ENCODE results near the gene EML4. TPM values are rescaled to one million over a fixed set of nuclear protein-coding genes. Genes with fewer than 3 reads are reported as not detected.

EML4 gene
- total and polyA plus RNA-seq, 4 donors = 9.6 to 51.9 (median 30.8) TPM

DNA sequence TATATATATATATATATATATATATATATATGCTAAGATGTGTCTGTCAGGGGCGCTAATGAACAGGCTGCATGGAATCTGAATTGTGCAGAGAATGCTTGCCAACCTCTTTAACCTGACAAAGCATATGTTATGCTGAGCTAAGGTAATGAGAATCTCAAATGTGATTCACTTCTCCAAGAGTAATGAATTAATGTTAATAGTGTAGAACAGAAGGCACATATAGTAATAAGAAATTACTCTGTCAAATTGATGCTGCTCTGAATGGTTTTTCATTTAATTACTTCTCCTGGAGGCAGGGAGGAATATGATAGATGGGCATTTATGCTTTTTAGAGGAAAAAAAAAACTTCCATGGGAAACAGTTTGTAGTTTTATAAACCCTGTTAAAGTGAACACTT, 156.5 kb downstream of the EML4 start:
- Histone ChIP-seq H3K27ac (ENCODE audit: low read depth in 1 of 2, low read length in 2 of 2) (no peak overlapping the region), H3K36me3 (ENCODE audit: control insufficient read depth in 1 of 2, insufficient read depth in 2 of 2, low read length in 1 of 2) (no peaks in the 10 kb centered on the region), H3K4me1 (ENCODE audit: control insufficient read depth in 1 of 2, insufficient read depth in 2 of 2, low read length in 2 of 2) (no peaks in the 10 kb centered on the region), H3K4me3 (ENCODE audit: low read length in 2 of 2) (no peak overlapping the region), H3K9me3 (ENCODE audit: control insufficient read depth, low read length) (no peaks in the 10 kb centered on the region), H3K27me3 (ENCODE audit: control insufficient read depth in 1 of 2, insufficient read depth in 2 of 2, low read length in 1 of 2) (no peaks in the 10 kb centered on the region)
- 90 to 92% methylated on average over 1 of the region's 1 CpG for WGBS, 2 donors
- no peak for DNase-seq
- ATAC-seq (ENCODE audit: low FRiP score) = no peak
- intact Hi-C loops (cut with DNase I) = loop anchor here (5.0 to 10.0 kb wide), 2 partner anchors 228 to 461 kb away; no protein-coding TSS in a partner anchor

DNA sequence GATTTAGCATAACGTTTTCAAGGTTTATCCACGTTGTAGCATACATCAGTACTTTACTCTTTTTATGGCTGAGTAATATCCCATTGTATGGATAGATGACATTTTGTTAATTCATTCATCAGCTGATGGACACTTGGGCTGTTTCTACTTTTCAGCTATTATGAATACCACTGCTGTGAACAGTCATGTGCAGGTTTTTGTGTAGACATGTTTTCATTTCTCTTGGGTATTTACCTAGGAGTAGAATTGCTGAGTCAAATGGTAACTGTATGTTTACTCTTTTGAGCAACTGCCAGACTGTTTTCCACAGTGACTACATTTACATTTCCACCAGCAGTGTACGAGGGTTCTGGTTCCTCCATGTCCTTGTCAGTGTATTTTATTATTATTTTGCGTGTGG, 158.0 kb downstream of the EML4 start:
- Histone ChIP-seq H3K27ac (ENCODE audit: low read depth in 1 of 2, low read length in 2 of 2) (no peak overlapping the region), H3K4me1 (ENCODE audit: control insufficient read depth in 1 of 2, insufficient read depth in 2 of 2, low read length in 2 of 2) (no peaks in the 10 kb centered on the region), H3K9me3 (ENCODE audit: control insufficient read depth, low read length) (no peaks in the 10 kb centered on the region), H3K27me3 (ENCODE audit: control insufficient read depth in 1 of 2, insufficient read depth in 2 of 2, low read length in 1 of 2) (no peaks in the 10 kb centered on the region), H3K36me3 (ENCODE audit: control insufficient read depth in 1 of 2, insufficient read depth in 2 of 2, low read length in 1 of 2) (no peaks in the 10 kb centered on the region), H3K4me3 (ENCODE audit: low read length in 2 of 2) (no peak overlapping the region)
- DNase-seq (no peak), ATAC-seq (ENCODE audit: low FRiP score) (no peak)
- intact Hi-C loops (cut with DNase I) = loop anchor here (5.0 to 10.0 kb wide), 2 partner anchors 230 to 462 kb away; no protein-coding TSS in a partner anchor
- 56 to 61% methylated on average over 4 of the region's 4 CpGs for WGBS, 2 donors

DNA sequence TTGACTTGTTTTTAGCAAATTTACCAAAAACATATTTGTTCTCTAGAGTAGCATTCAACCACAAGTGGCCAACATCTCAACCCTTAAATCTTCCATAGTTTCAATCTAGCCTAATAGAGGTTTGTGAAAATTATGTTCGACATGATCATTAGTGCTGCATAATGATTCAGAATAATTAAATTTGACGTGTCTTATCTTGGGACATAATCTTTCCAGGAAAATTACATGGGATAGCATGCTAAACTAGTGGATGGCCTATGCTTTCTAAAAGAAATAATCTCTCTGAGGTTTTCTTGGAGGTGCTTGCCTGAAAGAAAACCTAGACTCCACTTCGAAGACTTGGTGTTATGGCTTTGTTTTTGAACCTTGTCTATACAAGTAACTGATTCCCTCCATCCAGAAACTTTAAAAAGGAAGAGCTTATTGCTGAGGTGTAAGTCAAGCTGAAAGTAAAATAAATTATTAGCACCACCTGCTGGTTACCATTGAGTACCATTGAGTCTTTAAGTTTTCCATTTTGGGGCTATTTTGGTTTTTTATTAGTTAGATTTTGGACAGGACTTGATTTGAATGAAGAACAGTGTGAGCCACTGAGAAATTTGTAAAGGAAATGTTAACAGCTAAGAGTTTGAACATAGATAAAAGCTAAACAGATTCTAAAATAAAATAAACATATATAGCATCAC, 159.1 kb downstream of the EML4 start:
- intact Hi-C loops (cut with DNase I) = loop anchor here (2.0 to 10.0 kb wide), 3 partner anchors 231 to 463 kb away; no protein-coding TSS in a partner anchor
- Histone ChIP-seq H3K27ac (ENCODE audit: low read depth in 1 of 2, low read length in 2 of 2) (no peak overlapping the region), H3K4me3 (ENCODE audit: low read length in 2 of 2) (no peak overlapping the region), H3K4me1 (ENCODE audit: control insufficient read depth in 1 of 2, insufficient read depth in 2 of 2, low read length in 2 of 2) (no peaks in the 10 kb centered on the region), H3K36me3 (ENCODE audit: control insufficient read depth in 1 of 2, insufficient read depth in 2 of 2, low read length in 1 of 2) (no peaks in the 10 kb centered on the region), H3K27me3 (ENCODE audit: control insufficient read depth in 1 of 2, insufficient read depth in 2 of 2, low read length in 1 of 2) (no peaks in the 10 kb centered on the region), H3K9me3 (ENCODE audit: control insufficient read depth, low read length) (no peaks in the 10 kb centered on the region)
- DNase-seq = no peak
- 61 to 64% methylated on average over 3 of the region's 3 CpGs for WGBS, 2 donors
- ATAC-seq (ENCODE audit: low FRiP score) = no peak

DNA sequence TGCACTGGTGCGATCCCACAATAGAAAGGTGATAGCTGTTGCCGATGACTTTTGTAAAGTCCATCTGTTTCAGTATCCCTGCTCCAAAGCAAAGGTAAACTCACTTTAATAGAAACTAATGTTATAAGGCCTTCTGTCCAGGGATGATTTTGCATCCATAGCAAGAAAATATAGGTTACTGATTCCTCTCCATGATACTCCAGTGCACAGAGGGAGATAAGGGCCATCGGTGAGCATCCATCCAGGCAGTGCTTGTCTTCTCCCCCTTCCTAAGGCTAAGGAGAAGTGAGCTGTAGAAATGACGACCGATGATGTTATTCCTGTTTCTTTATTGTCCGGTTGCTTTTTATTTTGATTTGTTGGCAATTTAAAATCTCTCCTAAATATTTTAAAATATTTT, 159.8 kb downstream of the EML4 start:
- no peaks in the 10 kb centered on the region for H3K27me3 ChIP-seq (ENCODE audit: control insufficient read depth in 1 of 2, insufficient read depth in 2 of 2, low read length in 1 of 2)
- no peaks in the 10 kb centered on the region for H3K4me1 ChIP-seq (ENCODE audit: control insufficient read depth in 1 of 2, insufficient read depth in 2 of 2, low read length in 2 of 2)
- intact Hi-C loops (cut with DNase I) = loop anchor here (2.0 to 10.0 kb wide), 3 partner anchors 232 to 464 kb away; no protein-coding TSS in a partner anchor
- H3K4me3 ChIP-seq (ENCODE audit: low read length in 2 of 2) = no peak overlapping the region
- no peaks in the 10 kb centered on the region for H3K36me3 ChIP-seq (ENCODE audit: control insufficient read depth in 1 of 2, insufficient read depth in 2 of 2, low read length in 1 of 2)
- no peak for ATAC-seq (ENCODE audit: low FRiP score)
- DNase-seq = no peak
- WGBS, 2 donors = 86 to 90% methylated on average over 6 of the region's 6 CpGs
- H3K9me3 ChIP-seq (ENCODE audit: control insufficient read depth, low read length) = no peaks in the 10 kb centered on the region
- H3K27ac ChIP-seq (ENCODE audit: low read depth in 1 of 2, low read length in 2 of 2) = no peak overlapping the region

DNA sequence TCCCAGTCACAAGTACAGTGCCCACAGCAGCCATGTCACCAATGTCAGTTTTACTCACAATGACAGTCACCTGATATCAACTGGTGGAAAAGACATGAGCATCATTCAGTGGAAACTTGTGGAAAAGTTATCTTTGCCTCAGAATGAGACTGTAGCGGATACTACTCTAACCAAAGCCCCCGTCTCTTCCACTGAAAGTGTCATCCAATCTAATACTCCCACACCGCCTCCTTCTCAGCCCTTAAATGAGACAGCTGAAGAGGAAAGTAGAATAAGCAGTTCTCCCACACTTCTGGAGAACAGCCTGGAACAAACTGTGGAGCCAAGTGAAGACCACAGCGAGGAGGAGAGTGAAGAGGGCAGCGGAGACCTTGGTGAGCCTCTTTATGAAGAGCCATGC, 160.6 kb downstream of the EML4 start:
- DNase-seq (no peak), ATAC-seq (ENCODE audit: low FRiP score) (no peak)
- no peaks in the 10 kb centered on the region for H3K36me3 ChIP-seq (ENCODE audit: control insufficient read depth in 1 of 2, insufficient read depth in 2 of 2, low read length in 1 of 2)
- no peaks in the 10 kb centered on the region for H3K4me1 ChIP-seq (ENCODE audit: control insufficient read depth in 1 of 2, insufficient read depth in 2 of 2, low read length in 2 of 2)
- no peaks in the 10 kb centered on the region for H3K9me3 ChIP-seq (ENCODE audit: control insufficient read depth, low read length)
- no peak overlapping the region for H3K4me3 ChIP-seq (ENCODE audit: low read length in 2 of 2)
- peak overlapping the region in 1 of 2 donors; percentile 64 for H3K27ac ChIP-seq (ENCODE audit: low read depth in 1 of 2, low read length in 2 of 2)
- no peaks in the 10 kb centered on the region for H3K27me3 ChIP-seq (ENCODE audit: control insufficient read depth in 1 of 2, insufficient read depth in 2 of 2, low read length in 1 of 2)
- intact Hi-C loops (cut with DNase I) = loop anchor here (2.0 to 10.0 kb wide), 3 partner anchors 232 to 465 kb away; no protein-coding TSS in a partner anchor
- WGBS, 2 donors = 92% methylated on average over 5 of the region's 5 CpGs

DNA sequence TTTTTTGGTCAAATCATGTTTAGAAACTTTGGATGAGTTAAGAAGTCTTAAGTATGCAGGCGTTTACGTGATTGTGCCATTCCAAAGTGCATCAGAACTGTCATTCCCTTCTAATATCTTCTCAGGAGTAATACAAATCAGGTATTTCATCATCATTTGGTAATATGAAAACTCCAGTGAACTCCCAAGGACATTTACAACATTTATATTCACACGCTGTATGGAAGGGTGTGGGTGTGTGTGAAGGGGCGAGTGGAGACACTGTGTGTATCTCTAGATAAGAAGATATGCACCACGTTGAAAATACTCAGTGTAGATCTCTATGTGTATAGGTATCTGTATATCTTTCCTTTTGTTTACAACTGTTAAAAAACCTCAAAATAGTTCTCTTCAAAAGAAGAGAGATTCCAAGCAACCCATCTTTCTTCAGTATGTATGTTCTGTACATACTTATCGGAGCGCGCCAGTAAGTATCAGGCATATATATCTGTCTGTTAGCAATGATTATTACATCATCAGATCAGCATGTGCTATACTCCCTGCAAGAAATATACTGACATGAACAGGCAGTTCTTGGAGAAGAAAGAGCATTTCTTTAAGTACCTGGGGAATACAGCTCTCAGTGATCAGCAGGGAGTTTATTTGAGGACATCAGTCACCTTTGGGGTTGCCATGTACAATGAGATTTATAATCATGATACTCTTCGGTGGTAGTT, 162.6 kb downstream of the EML4 start:
- intact Hi-C loops (cut with DNase I) = no loop called here
- ATAC-seq (ENCODE audit: low FRiP score) = no peak
- WGBS, 2 donors = 75 to 77% methylated on average over 9 of the region's 9 CpGs
- Histone ChIP-seq H3K36me3 (ENCODE audit: control insufficient read depth in 1 of 2, insufficient read depth in 2 of 2, low read length in 1 of 2) (no peaks in the 10 kb centered on the region), H3K4me1 (ENCODE audit: control insufficient read depth in 1 of 2, insufficient read depth in 2 of 2, low read length in 2 of 2) (no peaks in the 10 kb centered on the region), H3K27me3 (ENCODE audit: control insufficient read depth in 1 of 2, insufficient read depth in 2 of 2, low read length in 1 of 2) (no peaks in the 10 kb centered on the region), H3K4me3 (ENCODE audit: low read length in 2 of 2) (no peak overlapping the region), H3K27ac (ENCODE audit: low read depth in 1 of 2, low read length in 2 of 2) (peak overlapping the region in 1 of 2 donors; percentile 37), H3K9me3 (ENCODE audit: control insufficient read depth, low read length) (no peaks in the 10 kb centered on the region)
- DNase-seq = no peak

DNA sequence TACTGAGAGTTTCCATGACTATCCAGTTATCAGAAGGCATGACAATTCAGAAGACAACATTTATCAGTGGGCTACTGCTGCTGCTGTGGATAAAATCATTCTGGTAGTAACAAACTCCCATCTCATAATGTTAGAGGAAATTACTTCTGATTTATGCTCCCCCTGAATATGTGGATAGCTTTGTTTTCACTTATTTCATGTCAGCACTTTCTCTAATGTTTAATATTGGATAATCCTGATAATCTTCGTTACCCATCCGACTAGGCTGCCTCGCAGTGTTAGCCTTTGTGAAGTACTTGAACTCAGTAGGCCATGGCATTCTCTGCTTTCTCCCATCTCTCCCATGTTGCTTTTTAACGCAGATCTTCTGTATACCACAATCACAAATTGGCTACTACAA, 163.4 kb downstream of the EML4 start:
- Histone ChIP-seq H3K36me3 (ENCODE audit: control insufficient read depth in 1 of 2, insufficient read depth in 2 of 2, low read length in 1 of 2) (no peaks in the 10 kb centered on the region), H3K9me3 (ENCODE audit: control insufficient read depth, low read length) (no peaks in the 10 kb centered on the region), H3K4me1 (ENCODE audit: control insufficient read depth in 1 of 2, insufficient read depth in 2 of 2, low read length in 2 of 2) (no peaks in the 10 kb centered on the region), H3K27me3 (ENCODE audit: control insufficient read depth in 1 of 2, insufficient read depth in 2 of 2, low read length in 1 of 2) (no peaks in the 10 kb centered on the region), H3K4me3 (ENCODE audit: low read length in 2 of 2) (no peak overlapping the region), H3K27ac (ENCODE audit: low read depth in 1 of 2, low read length in 2 of 2) (no peak overlapping the region)
- ATAC-seq (ENCODE audit: low FRiP score) (no peak), DNase-seq (no peak)
- intact Hi-C loops (cut with DNase I) = no loop called here
- 95% methylated on average over 4 of the region's 4 CpGs for WGBS, 2 donors

DNA sequence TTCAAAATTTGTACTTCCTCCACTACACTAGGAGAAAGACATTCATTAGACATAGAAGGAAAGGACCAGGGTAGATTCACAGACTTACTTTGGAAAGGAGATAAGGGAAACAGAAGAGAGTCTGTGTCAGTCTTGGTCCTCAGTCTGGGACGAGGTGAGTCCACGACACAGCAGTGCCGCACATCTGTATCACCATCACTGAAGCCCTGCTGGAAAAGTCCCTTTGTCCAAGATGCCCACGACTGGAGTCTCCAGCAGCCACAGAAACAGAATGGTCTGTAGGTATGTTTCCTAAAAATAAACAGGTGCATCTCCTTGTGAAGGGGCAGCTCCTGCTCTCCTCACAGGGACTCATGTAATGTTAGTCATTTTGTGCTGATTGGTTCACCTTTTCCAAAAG, 164.4 kb downstream of the EML4 start:
- intact Hi-C loops (cut with DNase I) = no loop called here

DNA sequence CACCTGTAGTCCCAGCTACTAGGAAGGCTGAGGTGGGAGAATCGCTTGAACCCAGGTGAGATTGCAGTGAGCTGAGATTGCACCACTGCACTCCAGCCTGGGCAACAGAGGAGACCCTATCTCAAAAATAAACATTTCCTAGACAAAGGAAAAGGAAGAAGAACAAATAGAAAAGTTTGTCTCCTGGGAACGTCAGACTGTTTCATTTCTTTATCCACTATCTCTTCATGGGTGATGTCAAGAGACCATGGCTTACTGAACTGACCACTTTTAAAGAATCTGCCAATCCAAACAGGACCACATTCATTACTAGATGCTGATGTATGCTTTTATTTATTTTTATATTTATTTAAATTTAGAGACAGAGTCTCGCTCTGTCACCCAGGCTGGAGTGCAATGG, 165.1 kb downstream of the EML4 start:
- WGBS, 2 donors = 82 to 88% methylated on average over 3 of the region's 3 CpGs
- ATAC-seq (ENCODE audit: low FRiP score) = no peak
- no peaks in the 10 kb centered on the region for H3K4me1 ChIP-seq (ENCODE audit: control insufficient read depth in 1 of 2, insufficient read depth in 2 of 2, low read length in 2 of 2)
- no peaks in the 10 kb centered on the region for H3K9me3 ChIP-seq (ENCODE audit: control insufficient read depth, low read length)
- no peak overlapping the region for H3K27ac ChIP-seq (ENCODE audit: low read depth in 1 of 2, low read length in 2 of 2)
- DNase-seq = no peak
- no peaks in the 10 kb centered on the region for H3K27me3 ChIP-seq (ENCODE audit: control insufficient read depth in 1 of 2, insufficient read depth in 2 of 2, low read length in 1 of 2)
- no peaks in the 10 kb centered on the region for H3K36me3 ChIP-seq (ENCODE audit: control insufficient read depth in 1 of 2, insufficient read depth in 2 of 2, low read length in 1 of 2)
- H3K4me3 ChIP-seq (ENCODE audit: low read length in 2 of 2) = no peak overlapping the region
- intact Hi-C loops (cut with DNase I) = no loop called here

More for the DNA sequence above, 164.4 kb downstream of the EML4 start:
- Histone ChIP-seq H3K27me3 (ENCODE audit: control insufficient read depth in 1 of 2, insufficient read depth in 2 of 2, low read length in 1 of 2) (no peaks in the 10 kb centered on the region), H3K9me3 (ENCODE audit: control insufficient read depth, low read length) (no peaks in the 10 kb centered on the region), H3K36me3 (ENCODE audit: control insufficient read depth in 1 of 2, insufficient read depth in 2 of 2, low read length in 1 of 2) (no peaks in the 10 kb centered on the region), H3K27ac (ENCODE audit: low read depth in 1 of 2, low read length in 2 of 2) (no peak overlapping the region), H3K4me3 (ENCODE audit: low read length in 2 of 2) (no peak overlapping the region), H3K4me1 (ENCODE audit: control insufficient read depth in 1 of 2, insufficient read depth in 2 of 2, low read length in 2 of 2) (no peaks in the 10 kb centered on the region)
- DNase-seq = no peak
- WGBS, 2 donors = 86 to 91% methylated on average over 4 of the region's 4 CpGs
- ATAC-seq (ENCODE audit: low FRiP score) = no peak
